DOHH2 (cell line): ENCODE data around the gene IFRD1.

Experiments used
- CTCF ChIP-seq: fragments of 200-600 bp; sonication (generic); IDR thresholded peaks from one replicate; pipeline ENCODE4 v1.5.1; 2014; ENCODE audit warnings: antibody characterized with exemption, mild to moderate bottlenecking, low read depth, low read length; ENCODE audit not compliant: poor library complexity, severe bottlenecking
- EZH2phosphoT487 ChIP-seq: fragments of 200-600 bp; sonication (generic); IDR thresholded peaks from 2 replicates; pipeline ENCODE4 v1.6.1; 2017; ENCODE audit warnings: borderline replicate concordance, mild to moderate bottlenecking, antibody characterized with exemption, low read length, moderate library complexity, mixed read lengths

DNA sequence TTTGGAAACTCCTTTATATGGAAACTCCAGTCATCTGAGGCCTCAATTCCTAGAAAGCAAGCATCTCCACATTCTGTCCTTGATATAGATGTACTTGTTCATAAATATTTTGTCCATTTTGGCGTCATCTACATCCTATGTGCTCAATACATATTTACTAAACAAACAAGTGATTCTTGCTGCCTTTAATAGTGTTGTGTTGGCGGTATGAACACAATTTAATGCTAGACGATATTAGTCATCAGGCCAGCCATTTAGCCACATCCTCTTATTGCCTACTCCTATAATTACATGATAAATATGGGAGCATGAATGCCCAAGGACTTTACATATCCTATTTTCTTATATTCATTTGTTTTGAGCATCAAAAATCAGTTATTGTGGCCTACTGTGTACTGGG is 18.5 kb upstream of the IFRD1 start:
- no peak for TF ChIP-seq CTCF
- TF ChIP-seq EZH2phosphoT487 = no peak
